ENCODE results near the gene KDM3A.

Gene KDM3A

GRCh38 chr2:86520153-86520552 lies 79.0 kb downstream of the KDM3A start:
- DNase-seq, result no peak

GRCh38 chr2:86521922-86522321 lies 80.8 kb downstream of the KDM3A start:
- no peak for DNase-seq

- DNase-seq, result no peak
Observed at GRCh38 chr2:86522711-86523110, 81.5 kb downstream of the KDM3A start.

- DNase-seq, result no peak
Observed at GRCh38 chr2:86523491-86523890, 82.3 kb downstream of the KDM3A start.

- no peak for DNase-seq
Observed at GRCh38 chr2:86525421-86526340, 84.5 kb downstream of the KDM3A start.

GRCh38 chr2:86533589-86533988 lies 92.4 kb downstream of the KDM3A start:
- no peak for DNase-seq

- DNase-seq, result no peak
Observed at GRCh38 chr2:86541334-86541733, 100.2 kb downstream of the KDM3A start.
